ENCODE measurements around the gene EIF2S1. TPM values are rescaled to one million over a fixed set of nuclear protein-coding genes. Genes with fewer than 3 reads are reported as not detected.

Gene EIF2S1
- total RNA-seq, 1 donor from 2014 or later: 75.1 TPM

DNA sequence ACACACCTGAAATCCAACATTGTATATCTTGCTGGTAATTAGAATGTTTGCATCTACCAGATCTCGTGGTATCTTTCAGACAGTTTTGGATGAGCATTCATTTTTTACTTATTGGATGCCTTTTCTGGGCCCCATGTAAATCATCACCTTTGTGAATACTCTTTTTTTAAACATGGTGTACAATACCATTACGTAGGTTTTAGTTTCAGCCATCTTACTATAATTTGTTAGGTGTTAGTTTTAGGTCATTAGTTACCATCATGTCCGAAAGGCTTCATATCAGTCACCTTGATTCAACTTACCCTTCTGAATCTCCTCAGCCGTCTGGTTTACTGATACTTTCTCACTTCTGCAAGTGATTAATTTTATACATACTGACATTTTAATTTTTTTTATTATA lies 5.3 kb downstream of the EIF2S1 start:
- no peak for DNase-seq (ENCODE audit: low read depth)
- no peak overlapping the region for H3K4me3 ChIP-seq (ENCODE audit: low read depth, low read length)
- H3K27me3 ChIP-seq (ENCODE audit: control insufficient read depth, insufficient read depth, low read length): no peaks in the 10 kb centered on the region
- peaks cover 3% of the 10 kb centered on the region for H3K36me3 ChIP-seq (ENCODE audit: control insufficient read depth, insufficient read depth, low read length)
- TF ChIP-seq, protein P1, sequence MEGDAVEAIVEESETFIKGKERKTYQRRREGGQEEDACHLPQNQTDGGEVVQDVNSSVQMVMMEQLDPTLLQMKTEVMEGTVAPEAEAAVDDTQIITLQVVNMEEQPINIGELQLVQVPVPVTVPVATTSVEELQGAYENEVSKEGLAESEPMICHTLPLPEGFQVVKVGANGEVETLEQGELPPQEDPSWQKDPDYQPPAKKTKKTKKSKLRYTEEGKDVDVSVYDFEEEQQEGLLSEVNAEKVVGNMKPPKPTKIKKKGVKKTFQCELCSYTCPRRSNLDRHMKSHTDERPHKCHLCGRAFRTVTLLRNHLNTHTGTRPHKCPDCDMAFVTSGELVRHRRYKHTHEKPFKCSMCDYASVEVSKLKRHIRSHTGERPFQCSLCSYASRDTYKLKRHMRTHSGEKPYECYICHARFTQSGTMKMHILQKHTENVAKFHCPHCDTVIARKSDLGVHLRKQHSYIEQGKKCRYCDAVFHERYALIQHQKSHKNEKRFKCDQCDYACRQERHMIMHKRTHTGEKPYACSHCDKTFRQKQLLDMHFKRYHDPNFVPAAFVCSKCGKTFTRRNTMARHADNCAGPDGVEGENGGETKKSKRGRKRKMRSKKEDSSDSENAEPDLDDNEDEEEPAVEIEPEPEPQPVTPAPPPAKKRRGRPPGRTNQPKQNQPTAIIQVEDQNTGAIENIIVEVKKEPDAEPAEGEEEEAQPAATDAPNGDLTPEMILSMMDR (IDR thresholded peaks at IDR 0.05; ENCODE audit: insufficient read depth, low read length, poor library complexity, severe bottlenecking): no peak

DNA sequence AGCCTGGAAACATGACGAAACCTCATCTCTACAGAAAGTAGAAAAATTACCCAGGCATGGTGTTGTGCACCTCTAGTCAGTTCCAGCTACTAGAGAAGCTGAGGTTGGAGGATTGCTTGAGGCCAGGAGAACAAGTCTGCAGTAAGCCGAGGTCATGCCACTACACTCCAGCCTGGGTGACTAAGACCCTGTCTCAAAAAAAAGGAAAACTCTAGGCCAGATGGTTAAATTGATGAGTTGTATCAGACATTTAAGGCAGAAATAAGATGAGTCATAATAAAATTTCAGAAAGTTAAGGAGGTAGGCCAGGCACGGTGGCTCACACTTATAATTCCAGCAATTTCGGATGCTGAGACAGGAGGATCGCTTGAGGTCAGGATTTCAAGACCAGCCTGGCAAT lies 10.7 kb downstream of the EIF2S1 start:
- TF ChIP-seq, protein P1 (IDR thresholded peaks at IDR 0.05; ENCODE audit: insufficient read depth, low read length, poor library complexity, severe bottlenecking): no peak
- no peak for DNase-seq (ENCODE audit: low read depth)
- H3K4me3 ChIP-seq (ENCODE audit: low read depth, low read length): no peak overlapping the region
- peaks cover 3% of the 10 kb centered on the region for H3K36me3 ChIP-seq (ENCODE audit: control insufficient read depth, insufficient read depth, low read length)
- no peaks in the 10 kb centered on the region for H3K27me3 ChIP-seq (ENCODE audit: control insufficient read depth, insufficient read depth, low read length)

GRCh38 chr14:67371247-67372148 lies 11.4 kb downstream of the EIF2S1 start:
- TF ChIP-seq, protein P1 (IDR thresholded peaks at IDR 0.05; ENCODE audit: insufficient read depth, low read length, poor library complexity, severe bottlenecking): no peak

DNA sequence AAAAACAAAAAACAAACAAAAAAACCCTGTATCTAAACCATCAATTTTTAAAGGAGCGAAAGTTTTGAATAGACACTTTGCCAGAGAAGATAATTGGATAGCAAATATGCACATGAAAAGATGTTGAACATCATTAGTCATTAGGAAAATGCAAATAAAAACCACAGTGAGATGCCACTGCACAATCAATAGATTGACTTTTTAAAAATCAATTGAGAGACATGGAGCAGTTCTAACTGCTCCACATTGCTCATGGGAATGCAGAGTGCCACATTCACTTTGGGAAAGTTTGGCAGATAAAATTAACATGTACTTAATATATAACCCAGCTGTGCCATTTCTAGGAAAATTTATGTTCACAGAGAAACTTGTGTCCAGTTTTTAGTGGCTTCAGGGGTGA lies 12.7 kb downstream of the EIF2S1 start:
- DNase-seq (ENCODE audit: low read depth): no peak
- Histone ChIP-seq H3K4me3 (ENCODE audit: low read depth, low read length) (no peak overlapping the region), H3K36me3 (ENCODE audit: control insufficient read depth, insufficient read depth, low read length) (peaks cover 2% of the 10 kb centered on the region), H3K27me3 (ENCODE audit: control insufficient read depth, insufficient read depth, low read length) (no peaks in the 10 kb centered on the region)
- TF ChIP-seq, protein P1 (IDR thresholded peaks at IDR 0.05; ENCODE audit: insufficient read depth, low read length, poor library complexity, severe bottlenecking): no peak

More at GRCh38 chr14:67371247-67372148, 11.4 kb downstream of the EIF2S1 start:
- no peak for DNase-seq (ENCODE audit: low read depth)
- Histone ChIP-seq H3K36me3 (ENCODE audit: control insufficient read depth, insufficient read depth, low read length) (peaks cover 2% of the 10 kb centered on the region), H3K27me3 (ENCODE audit: control insufficient read depth, insufficient read depth, low read length) (no peaks in the 10 kb centered on the region), H3K4me3 (ENCODE audit: low read depth, low read length) (no peak overlapping the region)

DNA sequence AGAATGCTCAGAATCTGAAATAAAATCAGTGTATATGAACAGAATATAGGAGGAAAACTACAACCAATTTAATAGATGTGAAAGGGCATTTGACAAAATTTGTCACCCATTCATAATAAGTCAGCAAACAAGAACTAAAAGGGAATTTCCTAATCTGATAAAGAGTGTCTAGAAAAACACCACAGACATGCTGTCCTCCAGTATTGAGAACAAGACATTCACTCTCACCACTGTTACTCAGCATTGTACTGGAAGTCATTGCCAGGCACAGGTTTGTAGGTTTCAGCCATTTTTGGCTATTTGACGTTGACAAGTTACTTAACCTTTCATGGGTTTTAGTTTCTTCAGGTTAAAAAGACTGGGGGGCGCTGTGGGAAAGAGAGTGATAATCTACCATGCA lies 13.2 kb downstream of the EIF2S1 start:
- TF ChIP-seq, protein P1 (IDR thresholded peaks at IDR 0.05; ENCODE audit: insufficient read depth, low read length, poor library complexity, severe bottlenecking): no peak
- H3K4me3 ChIP-seq (ENCODE audit: low read depth, low read length): no peak overlapping the region
- peaks cover under 1% of the 10 kb centered on the region for H3K36me3 ChIP-seq (ENCODE audit: control insufficient read depth, insufficient read depth, low read length)
- H3K27me3 ChIP-seq (ENCODE audit: control insufficient read depth, insufficient read depth, low read length): no peaks in the 10 kb centered on the region
- no peak for DNase-seq (ENCODE audit: low read depth)
